DMS 273 (cell line): ENCODE data around the gene HPGDS.

Experiments
- DNase-seq: peaks from one replicate; lab custom pipeline; 2025; ENCODE audit not compliant: unreplicated experiment; lab: John Stamatoyannopoulos, UW

Gene HPGDS

GRCh38 chr4:94256828-94257227 lies 85.8 kb downstream of the HPGDS start:
- peak; percentile 11 for DNase-seq

DNA sequence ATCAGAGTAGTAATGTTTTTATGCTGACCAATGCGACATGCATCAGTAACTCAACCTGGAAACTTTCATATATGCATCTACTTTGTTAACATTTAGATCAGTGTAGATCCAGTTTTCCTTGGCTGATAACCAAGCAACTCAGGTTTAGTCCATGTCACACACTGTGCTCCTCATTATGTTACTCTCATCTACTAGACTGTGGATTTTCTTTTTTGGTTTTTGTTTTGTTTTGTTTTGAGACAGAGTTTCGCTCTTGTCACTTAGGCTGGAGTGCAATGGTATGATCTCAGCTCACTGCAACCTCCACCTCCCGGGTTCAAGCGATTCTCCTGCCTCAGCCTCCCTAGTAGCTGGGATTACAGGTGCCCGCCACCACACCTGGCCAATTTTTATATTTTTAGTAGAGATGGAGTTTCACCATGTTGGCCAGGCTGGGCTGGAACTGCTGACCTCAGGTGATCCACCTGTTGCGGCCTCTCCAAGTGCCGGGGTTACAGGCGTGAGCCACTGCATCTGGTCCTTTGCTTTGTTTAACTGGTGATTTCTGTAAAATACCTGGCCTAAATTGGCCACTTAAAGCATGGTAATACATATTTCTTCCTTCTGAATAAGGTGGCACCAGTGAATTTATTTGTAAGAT lies 86.4 kb downstream of the HPGDS start:
- no peak for DNase-seq

- DNase-seq = peak; percentile 34
Observed at GRCh38 chr4:94253036-94253435, 89.6 kb downstream of the HPGDS start.

- DNase-seq = no peak
Observed at GRCh38 chr4:94251094-94251493, 91.5 kb downstream of the HPGDS start.
